GM18873 (cell line): ENCODE measurements around the gene CFAP57.

Source experiments
- ATAC-seq: cut with Tn5 transposase; IDR thresholded peaks from one replicate; pipeline ENCODE4 v1.9.1; 2021; ENCODE audit warnings: mild to moderate bottlenecking, moderate library complexity, moderate number of reproducible peaks; ENCODE audit not compliant: unreplicated experiment, low FRiP score

The CFAP57 gene

DNA sequence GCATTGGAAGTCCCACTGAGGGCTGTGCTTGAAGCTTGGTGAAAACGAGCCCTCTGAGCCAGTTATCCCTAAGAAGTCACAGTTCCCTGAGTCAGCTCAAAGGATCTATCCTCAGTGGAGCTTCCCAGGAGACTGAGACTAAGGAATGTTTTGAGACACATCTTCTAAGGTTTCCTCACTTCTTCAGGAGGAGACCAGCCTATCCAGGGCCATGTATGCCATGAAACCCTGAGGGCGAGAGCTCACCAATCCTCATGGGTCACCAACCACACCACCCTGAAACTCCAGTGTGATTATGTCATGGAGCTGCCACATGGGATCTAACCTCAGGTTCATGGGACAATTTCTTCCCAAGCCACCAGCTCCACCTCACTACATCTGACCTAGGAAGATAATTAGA is 121.0 kb downstream of the CFAP57 start:
- ATAC-seq: no peak

- no peak for ATAC-seq
These were observed 122.0 kb downstream of the CFAP57 start for GRCh38 chr1:43293896-43294760.

DNA sequence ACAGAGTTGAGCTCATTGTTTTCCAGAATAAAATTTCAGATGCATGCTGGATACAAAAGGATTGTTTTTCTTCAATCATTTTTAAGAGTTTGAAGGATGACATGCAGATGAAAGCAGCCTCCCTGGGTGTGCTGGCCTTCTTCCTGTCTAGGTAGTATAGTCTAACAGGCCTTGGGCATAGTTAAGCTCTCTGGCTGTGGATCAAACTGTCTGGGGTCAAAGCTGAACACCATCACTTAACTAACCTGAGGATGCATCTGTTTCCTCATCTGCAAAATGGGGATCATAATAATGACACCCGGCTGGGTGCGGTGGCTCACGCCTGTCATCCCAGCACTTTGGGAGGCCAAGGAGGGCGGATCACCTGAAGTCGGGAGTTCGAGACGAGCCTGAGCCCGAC is 122.6 kb downstream of the CFAP57 start:
- ATAC-seq: no peak

GRCh38 chr1:43296207-43296606 is 124.1 kb downstream of the CFAP57 start:
- no peak for ATAC-seq

DNA sequence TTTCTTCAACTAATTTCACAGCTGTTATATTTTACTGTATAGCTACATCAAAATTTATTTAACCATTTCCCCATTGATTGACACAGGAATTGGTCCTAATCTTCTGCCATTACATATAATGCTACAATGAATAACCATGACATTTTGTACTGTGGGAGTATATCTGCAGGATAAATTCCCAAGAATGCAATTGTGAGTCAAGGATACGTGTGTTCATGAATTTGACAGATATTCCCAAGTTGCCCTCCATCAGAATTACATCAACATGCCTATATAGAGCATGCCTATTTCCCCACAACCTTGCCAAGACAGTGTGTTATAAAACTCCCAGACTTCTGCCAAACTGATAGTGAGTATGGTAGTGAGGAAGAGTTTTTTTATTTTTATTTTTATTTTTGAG is 125.9 kb downstream of the CFAP57 start:
- ATAC-seq: no peak

GRCh38 chr1:43299101-43299500 is 127.0 kb downstream of the CFAP57 start:
- no peak for ATAC-seq

GRCh38 chr1:43300378-43301094 is 128.4 kb downstream of the CFAP57 start, which contains the start of gene TIE1:
Gene TIE1, plus strand, starts transcription at chr1:43300982. Its CDS starts 90 bp downstream, at chr1:43301072.
- no peak for ATAC-seq

DNA sequence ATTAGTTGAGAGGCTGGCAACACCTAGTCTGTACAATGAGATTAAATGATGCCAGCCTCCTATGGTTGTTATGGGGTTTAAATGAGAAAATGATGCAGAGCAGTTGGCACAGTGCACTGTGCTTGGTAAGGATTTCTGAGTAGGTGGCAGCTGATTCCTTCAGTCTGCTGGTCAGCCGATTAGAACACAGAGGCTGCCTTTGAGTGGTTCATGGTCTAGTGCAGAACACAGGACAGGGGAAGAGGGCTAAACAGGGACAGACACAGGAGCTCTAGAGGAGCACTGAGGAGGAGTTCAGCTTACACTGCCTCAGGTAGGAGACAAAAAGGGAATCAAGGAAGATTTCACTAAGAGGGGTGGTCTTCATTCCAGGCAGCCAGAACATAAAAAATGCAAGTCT is 130.1 kb downstream of the CFAP57 start:
- no peak for ATAC-seq

GRCh38 chr1:43302721-43303470 is 130.8 kb downstream of the CFAP57 start:
- ATAC-seq: no peak

- no peak for ATAC-seq
These were observed 131.6 kb downstream of the CFAP57 start for GRCh38 chr1:43303471-43304313.
